SH-SY5Y (cell line): ENCODE data around the gene SCD5.

Source experiments
- GATA2 ChIP-seq: IDR thresholded peaks from 2 replicates; pipeline ENCODE4 v1.6.1; 2011; ENCODE audit warnings: mild to moderate bottlenecking, low read depth, low read length
- GATA3 ChIP-seq: IDR thresholded peaks from 2 replicates; pipeline ENCODE4 v1.6.1; 2011; ENCODE audit warnings: low read depth, mild to moderate bottlenecking, low read length, moderate library complexity

DNA sequence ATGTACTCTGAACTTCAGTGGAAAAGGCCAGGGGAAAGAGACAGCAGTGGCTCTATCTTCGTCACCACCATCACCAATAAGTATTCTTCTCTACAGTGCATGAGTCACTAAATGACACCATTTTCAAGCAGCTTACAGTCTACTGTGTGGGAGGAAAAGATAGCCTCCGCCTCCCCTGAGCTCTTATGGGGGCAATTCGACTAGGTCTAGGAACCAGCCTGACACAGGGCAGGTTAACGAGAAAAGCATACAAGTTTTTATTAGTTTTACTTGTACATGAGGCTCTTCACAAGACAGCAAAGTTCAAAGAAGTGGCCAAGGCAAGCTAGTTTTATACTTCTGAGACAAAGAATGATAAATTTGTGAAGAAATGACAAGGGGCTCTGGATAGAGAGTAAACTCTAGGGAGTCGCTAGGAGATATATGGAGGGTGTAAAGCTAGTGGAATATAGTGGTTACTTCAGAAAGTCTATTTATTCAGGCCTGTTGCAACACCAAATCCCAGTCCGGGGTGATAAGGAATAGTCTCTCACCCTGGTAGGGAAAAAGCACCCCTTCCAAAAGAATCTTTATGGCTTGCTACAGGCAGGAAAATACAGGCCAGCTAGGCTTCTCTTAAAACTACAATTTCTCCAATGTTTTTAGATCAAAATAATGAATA is 49.7 kb downstream of the SCD5 start:
- TF ChIP-seq GATA2 = no peak
- no peak for TF ChIP-seq GATA3
